Smooth muscle cell (in vitro differentiated cells): Measurements from ENCODE around the gene CTNNAL1. TPM values are rescaled to one million over a fixed set of nuclear protein-coding genes. Genes with fewer than 3 reads are reported as not detected.
"Not testable (repeated sequence)": the region's sequence is repeated elsewhere in the genome, so short reads cannot be mapped to it uniquely, and the experiment has no call there.

Experiments
- DNase-seq: peaks from one replicate; lab custom pipeline; 2025; ENCODE audit not compliant: unreplicated experiment; lab: John Stamatoyannopoulos, UW
- H2AFZ ChIP-seq: fragments of 200-600 bp; sonication (generic); 2 replicates; pipeline ENCODE4 v1.6.0; 2016; ENCODE audit warnings: antibody characterized with exemption, low read depth, mild to moderate bottlenecking
- H3F3A ChIP-seq: fragments of 200-600 bp; sonication (generic); 2 replicates; pipeline ENCODE4 v1.6.0; 2017; ENCODE audit warnings: antibody characterized with exemption, low read depth
- H3K27ac ChIP-seq: fragments of 200-600 bp; sonication (generic); 2 replicates; pipeline ENCODE4 v1.5.1; 2016; ENCODE audit warnings: low read depth, mild to moderate bottlenecking
- H3K27me3 ChIP-seq: fragments of 200-600 bp; sonication (generic); 2 replicates; pipeline ENCODE4 v1.6.1; 2016; ENCODE audit warnings: low read depth, mild to moderate bottlenecking
- H3K36me3 ChIP-seq: fragments of 200-600 bp; sonication (generic); 2 replicates; pipeline ENCODE4 v1.5.1; 2016; ENCODE audit warnings: low read depth
- H3K4me1 ChIP-seq: fragments of 200-600 bp; sonication (generic); 2 replicates; pipeline ENCODE4 v1.5.1; 2016; ENCODE audit warnings: low read depth
- H3K4me2 ChIP-seq: fragments of 200-600 bp; sonication (generic); 2 replicates; pipeline ENCODE4 v1.6.0; 2016; ENCODE audit warnings: mild to moderate bottlenecking
- H3K4me3 ChIP-seq: fragments of 200-600 bp; sonication (generic); 2 replicates; pipeline ENCODE4 v1.5.1; 2016; ENCODE audit warnings: mild to moderate bottlenecking
- H3K79me2 ChIP-seq: fragments of 200-600 bp; sonication (generic); 2 replicates; pipeline ENCODE4 v1.6.0; 2016; ENCODE audit warnings: low read depth, mild to moderate bottlenecking
- H3K9ac ChIP-seq: fragments of 200-600 bp; sonication (generic); 2 replicates; pipeline ENCODE4 v1.6.0; 2016; ENCODE audit warnings: low read depth
- H3K9me3 ChIP-seq: fragments of 200-600 bp; sonication (generic); replicated peaks from 2 replicates; pipeline ENCODE4 v1.5.1; 2016; ENCODE audit warnings: low read depth
- H4K20me1 ChIP-seq: fragments of 200-600 bp; sonication (generic); 2 replicates; pipeline ENCODE4 v1.6.0; 2016; ENCODE audit warnings: low read depth
- WGBS: methylation state at CpG from one replicate; pipeline ENCODE4 v1.1.7; 2016; ENCODE audit warnings: low lambda C conversion rate; 5-methylcytosine and 5-hydroxymethylcytosine counted together
- polyA plus RNA-seq: library from polyadenylated mRNA; unstranded; fragments of >200 nt; fragmentation: Nextera tagmentation; extraction: Ambion mirVana; gene quantifications from 2 replicates; pipeline ENCODE4 v1.2.1, GENCODE V29; 2016
- total RNA-seq: library from RNA; depleted of rRNA; stranded (reverse); fragments of >200 nt; gene quantifications from 2 replicates; pipeline ENCODE4 v1.2.3, GENCODE V29; 2014
- TF ChIP-seq, protein P1 (sequence below): fragments of 200-600 bp; sonication (generic); IDR thresholded peaks from 2 replicates; pipeline ENCODE4 v1.5.1; 2017; ENCODE audit warnings: borderline replicate concordance, mild to moderate bottlenecking, antibody characterized with exemption; ENCODE audit not compliant: insufficient read depth, poor library complexity, severe bottlenecking

The CTNNAL1 gene
- total and polyA plus RNA-seq, 2 experiments from 2014 or later, result 27.4 to 33.5 TPM

DNA sequence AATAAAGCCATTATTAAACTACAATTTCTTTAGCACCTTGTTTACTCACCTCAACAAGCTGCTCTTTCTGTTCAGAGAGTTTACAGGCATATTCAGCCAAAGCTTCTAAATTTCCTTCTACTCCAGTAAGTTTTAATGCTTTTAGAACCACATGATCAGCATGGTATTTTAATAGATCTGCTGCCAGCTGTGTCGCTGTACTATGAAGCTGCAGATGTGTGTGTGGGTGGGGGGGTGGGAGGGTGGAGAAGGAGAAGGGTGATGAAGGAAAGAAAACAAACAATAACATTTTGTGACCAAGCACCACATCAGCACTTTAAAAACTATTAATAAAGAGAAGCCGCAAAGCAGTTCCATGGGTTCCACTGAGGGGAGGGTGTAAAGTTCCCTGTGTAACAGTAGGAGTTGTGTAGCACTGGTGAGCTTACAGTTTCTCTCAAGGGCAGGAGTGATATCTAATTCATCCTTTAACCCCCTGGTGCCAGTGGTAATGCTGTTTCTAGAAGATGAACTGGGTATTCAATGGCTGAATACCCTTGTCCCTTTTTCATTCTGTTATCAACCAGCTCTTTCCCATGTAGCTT lies 40.6 kb downstream of the CTNNAL1 start:
- WGBS, result 32% methylated on average over 2 of the region's 2 CpGs
- no peak overlapping the region for H2AFZ ChIP-seq
- no peaks in the 10 kb centered on the region for H3K36me3 ChIP-seq
- H3K4me2 ChIP-seq, result peak overlapping the region; percentile 49
- no peaks in the 10 kb centered on the region for H3K79me2 ChIP-seq
- no peaks in the 10 kb centered on the region for H3K4me1 ChIP-seq
- H3K9ac ChIP-seq, result no peak overlapping the region
- no peaks in the 10 kb centered on the region for H3K27me3 ChIP-seq
- no peak overlapping the region for H3K4me3 ChIP-seq
- H3F3A ChIP-seq, result no peaks in the 10 kb centered on the region
- no peaks in the 10 kb centered on the region for H4K20me1 ChIP-seq
- no peaks in the 10 kb centered on the region for H3K9me3 ChIP-seq
- peak overlapping the region; percentile 35 for H3K27ac ChIP-seq
- DNase-seq, result no peak
- TF ChIP-seq, protein P1, sequence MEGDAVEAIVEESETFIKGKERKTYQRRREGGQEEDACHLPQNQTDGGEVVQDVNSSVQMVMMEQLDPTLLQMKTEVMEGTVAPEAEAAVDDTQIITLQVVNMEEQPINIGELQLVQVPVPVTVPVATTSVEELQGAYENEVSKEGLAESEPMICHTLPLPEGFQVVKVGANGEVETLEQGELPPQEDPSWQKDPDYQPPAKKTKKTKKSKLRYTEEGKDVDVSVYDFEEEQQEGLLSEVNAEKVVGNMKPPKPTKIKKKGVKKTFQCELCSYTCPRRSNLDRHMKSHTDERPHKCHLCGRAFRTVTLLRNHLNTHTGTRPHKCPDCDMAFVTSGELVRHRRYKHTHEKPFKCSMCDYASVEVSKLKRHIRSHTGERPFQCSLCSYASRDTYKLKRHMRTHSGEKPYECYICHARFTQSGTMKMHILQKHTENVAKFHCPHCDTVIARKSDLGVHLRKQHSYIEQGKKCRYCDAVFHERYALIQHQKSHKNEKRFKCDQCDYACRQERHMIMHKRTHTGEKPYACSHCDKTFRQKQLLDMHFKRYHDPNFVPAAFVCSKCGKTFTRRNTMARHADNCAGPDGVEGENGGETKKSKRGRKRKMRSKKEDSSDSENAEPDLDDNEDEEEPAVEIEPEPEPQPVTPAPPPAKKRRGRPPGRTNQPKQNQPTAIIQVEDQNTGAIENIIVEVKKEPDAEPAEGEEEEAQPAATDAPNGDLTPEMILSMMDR, result no peak

DNA sequence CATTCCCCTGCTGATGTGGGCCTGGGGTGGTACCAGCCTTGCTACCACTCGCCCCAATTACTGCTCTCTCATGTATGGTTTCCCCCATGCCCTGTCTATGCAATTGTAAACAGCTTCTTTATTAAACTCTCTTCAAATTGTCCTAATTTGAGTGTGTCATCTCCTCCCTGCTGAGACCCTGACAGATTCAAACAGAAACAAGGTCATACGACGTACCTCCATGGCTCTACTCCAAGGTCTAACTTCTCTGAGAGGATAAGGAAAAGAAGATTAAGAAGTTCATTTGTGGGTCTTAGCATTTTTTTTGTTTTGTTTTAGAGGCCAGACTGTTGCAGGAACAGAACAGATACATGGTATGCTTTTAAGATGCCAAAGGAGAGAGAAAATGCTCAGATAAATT lies 41.1 kb downstream of the CTNNAL1 start:
- Histone ChIP-seq H3K4me2 (peak overlapping the region; percentile 49), H3K36me3 (no peaks in the 10 kb centered on the region)
- WGBS, result 76% methylated on average over 3 of the region's 3 CpGs

DNA sequence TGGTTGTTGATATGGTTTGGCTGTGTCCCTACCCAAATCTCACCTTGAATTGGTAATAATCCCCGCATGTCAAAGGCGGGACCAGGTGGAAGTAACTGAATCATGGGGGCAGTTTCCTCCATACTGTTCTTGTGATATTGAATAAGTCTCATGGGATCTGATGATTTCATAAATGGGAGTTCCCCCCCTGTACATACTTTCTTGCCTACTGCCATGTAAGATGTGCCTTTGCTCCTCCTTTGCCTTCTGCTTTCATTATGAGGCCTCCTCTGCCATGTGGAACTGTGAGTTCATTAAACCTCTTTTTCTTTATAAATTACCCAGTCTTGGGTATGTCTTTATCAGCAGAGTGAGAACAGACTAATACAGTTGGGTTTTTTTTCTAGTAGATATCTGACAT lies 41.9 kb downstream of the CTNNAL1 start:
- 95% methylated on average over 2 of the region's 2 CpGs for WGBS

More for the DNA sequence above, 41.1 kb downstream of the CTNNAL1 start:
- no peaks in the 10 kb centered on the region for H4K20me1 ChIP-seq
- TF ChIP-seq, protein P1, result no peak
- peak overlapping the region; percentile 35 for H3K27ac ChIP-seq
- no peak overlapping the region for H3K4me3 ChIP-seq
- H3K9me3 ChIP-seq, result no peaks in the 10 kb centered on the region
- no peak overlapping the region for H2AFZ ChIP-seq
- H3K4me1 ChIP-seq, result no peaks in the 10 kb centered on the region
- H3F3A ChIP-seq, result no peaks in the 10 kb centered on the region
- no peak overlapping the region for H3K9ac ChIP-seq
- H3K27me3 ChIP-seq, result no peaks in the 10 kb centered on the region
- DNase-seq, result no peak
- no peaks in the 10 kb centered on the region for H3K79me2 ChIP-seq

DNA sequence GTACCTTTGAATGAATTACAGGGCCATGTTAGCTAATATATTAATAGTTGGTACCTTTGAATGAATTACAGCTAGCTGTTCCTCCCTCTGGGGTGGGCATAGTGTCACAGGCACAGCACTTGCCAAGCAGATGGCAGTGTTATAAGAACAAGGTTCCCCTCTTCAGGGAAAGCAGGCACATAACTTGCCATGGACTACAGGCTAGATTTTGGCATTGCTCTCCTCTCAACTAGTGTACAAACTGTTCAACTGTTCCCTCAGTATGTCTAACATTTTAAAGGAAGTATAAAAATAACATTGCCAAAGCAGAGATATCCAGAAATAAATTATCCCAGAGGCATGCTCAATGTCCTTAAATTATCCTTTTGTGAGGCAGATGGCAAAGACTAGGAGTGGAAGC lies 45.4 kb downstream of the CTNNAL1 start:
- H3K27me3 ChIP-seq, result no peaks in the 10 kb centered on the region
- no peak overlapping the region for H2AFZ ChIP-seq
- no peak overlapping the region for H3K27ac ChIP-seq
- no peaks in the 10 kb centered on the region for H3K4me1 ChIP-seq
- no peak overlapping the region for H3K9ac ChIP-seq
- TF ChIP-seq, protein P1, result no peak
- H3K36me3 ChIP-seq, result no peaks in the 10 kb centered on the region
- H3K4me3 ChIP-seq, result no peak overlapping the region
- no peak overlapping the region for H3K4me2 ChIP-seq
- H3K9me3 ChIP-seq, result no peaks in the 10 kb centered on the region
- no peak for DNase-seq
- no peaks in the 10 kb centered on the region for H3F3A ChIP-seq
- no peaks in the 10 kb centered on the region for H3K79me2 ChIP-seq
- no peaks in the 10 kb centered on the region for H4K20me1 ChIP-seq

More for the DNA sequence above, 41.9 kb downstream of the CTNNAL1 start:
- H3K79me2 ChIP-seq, H4K20me1 ChIP-seq, H3F3A ChIP-seq, H3K9ac ChIP-seq, H3K27ac ChIP-seq, H3K27me3 ChIP-seq, H2AFZ ChIP-seq, H3K4me1 ChIP-seq, H3K4me2 ChIP-seq, H3K36me3 ChIP-seq, H3K4me3 ChIP-seq, H3K9me3 ChIP-seq, DNase-seq: not testable (repeated sequence)
